DMS53 treated with DMSO at 0.1 percent for 48 hours (cell line): ENCODE data around the gene TIMP2.

Experiments
- DNase-seq: peaks from one replicate; lab custom pipeline; 2025; ENCODE audit not compliant: unreplicated experiment; lab: John Stamatoyannopoulos, UW

The TIMP2 gene

GRCh38 chr17:78818932-78819331, 106.3 kb downstream of the TIMP2 start:
- no peak for DNase-seq

DNA sequence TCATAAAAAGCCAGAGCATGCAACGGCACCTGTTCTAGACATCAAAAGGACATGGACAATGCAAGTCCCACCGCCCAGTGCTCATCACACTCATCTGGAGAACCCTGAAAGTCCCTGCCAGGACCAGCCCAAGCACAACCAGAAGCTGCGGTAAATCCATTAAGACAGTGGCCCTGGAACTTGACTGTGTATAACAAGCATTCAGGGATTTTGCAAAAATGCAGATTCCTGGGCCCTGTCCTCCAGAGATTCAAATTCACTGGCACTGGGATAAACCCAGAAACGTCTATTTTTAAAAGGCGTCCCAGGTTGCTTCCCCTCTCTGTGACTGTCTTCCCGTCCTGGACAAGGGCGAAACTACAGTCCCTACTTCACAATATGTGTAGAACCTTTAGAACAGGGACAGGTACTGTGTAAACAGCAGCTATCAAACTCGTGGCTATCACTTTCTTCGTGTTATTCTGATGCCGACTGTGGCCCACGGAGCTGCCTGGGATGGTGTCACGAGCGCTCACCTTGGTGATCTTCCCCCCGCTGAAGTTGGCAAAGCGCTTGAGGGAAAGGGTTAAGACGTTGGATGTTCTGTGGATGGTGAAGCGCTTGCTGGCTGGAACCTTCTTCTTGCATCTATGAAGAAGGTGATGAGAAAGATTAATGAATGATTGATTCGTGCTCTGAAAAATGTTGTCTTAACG, 106.9 kb downstream of the TIMP2 start:
- no peak for DNase-seq

DNA sequence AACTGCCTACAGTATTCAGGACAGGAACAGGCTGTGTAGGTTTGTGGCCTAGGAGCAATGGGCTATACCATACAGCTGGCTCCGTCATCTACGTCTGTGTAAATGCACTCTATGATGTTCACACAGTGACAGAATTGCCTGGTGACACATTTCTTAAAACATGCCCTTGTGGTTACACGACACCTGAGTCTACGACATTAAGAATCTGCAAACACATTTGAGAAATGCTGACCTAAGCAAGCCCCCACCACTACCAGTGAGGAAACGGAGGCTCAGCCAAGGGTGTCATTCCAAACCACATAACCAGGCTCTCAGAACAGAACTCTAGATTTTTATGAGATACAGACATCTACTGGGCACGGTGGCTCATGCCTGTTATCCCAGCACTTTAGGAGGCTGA, 108.1 kb downstream of the TIMP2 start:
- no peak for DNase-seq

GRCh38 chr17:78815696-78816095, 109.5 kb downstream of the TIMP2 start:
- no peak for DNase-seq

DNA sequence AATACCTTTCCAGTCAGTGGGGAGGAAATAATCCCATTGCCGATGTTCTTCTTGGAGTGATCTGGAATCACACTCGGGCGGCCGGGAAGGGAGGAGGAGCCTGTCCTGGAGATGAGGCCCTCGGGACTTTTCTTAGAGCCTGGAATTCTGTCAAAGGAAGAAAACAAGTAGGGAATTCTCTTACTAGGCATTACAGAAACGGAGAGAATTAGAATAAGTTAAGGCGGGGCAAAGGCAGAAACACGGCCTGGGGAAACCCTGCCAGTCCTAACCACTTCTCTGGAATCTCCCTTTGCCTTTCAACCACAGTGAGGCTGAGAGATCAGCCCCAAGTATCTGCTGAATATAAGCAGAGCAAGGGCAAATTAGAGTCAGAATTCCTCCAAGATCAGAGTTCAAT, 112.3 kb downstream of the TIMP2 start:
- no peak for DNase-seq

GRCh38 chr17:78808163-78808562, 117.0 kb downstream of the TIMP2 start:
- no peak for DNase-seq

DNA sequence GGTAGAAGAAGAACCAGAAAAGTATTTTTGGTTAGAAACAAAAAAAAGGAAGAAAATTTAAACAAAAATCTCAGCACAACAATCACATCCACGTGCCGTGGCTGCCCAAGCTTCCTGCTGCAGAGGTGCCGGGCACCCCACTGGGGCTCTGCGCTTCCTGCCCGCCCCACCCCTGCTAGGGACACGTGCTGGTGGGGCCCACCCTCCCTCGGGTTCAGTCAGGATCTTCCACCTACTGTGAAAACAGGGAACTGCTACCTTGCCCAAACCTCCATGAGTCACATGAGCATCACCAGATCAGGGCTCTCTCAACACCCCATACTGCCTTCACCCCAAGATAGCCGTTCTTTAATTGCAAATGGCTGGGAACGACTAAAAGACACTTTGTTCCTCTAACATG, 118.7 kb downstream of the TIMP2 start:
- no peak for DNase-seq

DNA sequence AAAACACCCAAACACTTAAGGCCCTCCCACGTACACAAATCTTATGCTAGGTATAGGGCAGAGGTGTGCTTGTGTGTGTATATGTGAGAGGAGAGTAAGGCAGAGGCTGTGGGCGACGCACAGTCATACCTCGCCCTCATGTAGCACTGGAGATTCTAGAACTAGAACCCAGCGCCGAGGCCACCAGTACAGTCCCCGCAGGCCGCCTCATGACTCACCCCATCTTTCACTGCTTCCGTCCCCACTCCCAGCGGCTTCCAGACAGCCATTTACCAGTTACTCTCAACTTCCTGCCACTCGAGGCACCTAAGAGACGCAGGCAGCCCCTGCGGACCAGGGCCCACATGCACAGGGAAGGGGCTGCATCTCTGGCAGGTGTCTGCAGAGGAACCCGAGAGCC, 119.9 kb downstream of the TIMP2 start:
- DNase-seq: no peak

- no peak for DNase-seq
Measured at GRCh38 chr17:78804777-78805176, 120.4 kb downstream of the TIMP2 start.

- DNase-seq: no peak
Measured at GRCh38 chr17:78803186-78803845, 121.9 kb downstream of the TIMP2 start.
